Neuronal stem cell (in vitro differentiated cells): ENCODE data around the gene IDUA.

Source experiments
- DNase-seq: peaks from one replicate; pipeline ENCODE4 v3.0.0-alpha.2; 2013; ENCODE audit warnings: low spot score
- H2AFZ ChIP-seq: one replicate; pipeline ENCODE4 v1.6.1; 2013; ENCODE audit warnings: mild to moderate bottlenecking, low read length, inconsistent platforms
- H2AK5ac ChIP-seq: 2 replicates; pipeline ENCODE4 v1.6.1; 2013; ENCODE audit warnings: low read depth, mild to moderate bottlenecking, inconsistent platforms, low read length, moderate library complexity, mixed read lengths
- H2BK120ac ChIP-seq: 2 replicates; pipeline ENCODE4 v1.6.1; 2013; ENCODE audit warnings: low read depth, mild to moderate bottlenecking, inconsistent platforms, low read length, moderate library complexity, mixed read lengths
- H2BK12ac ChIP-seq: one replicate; pipeline ENCODE4 v1.6.1; 2013; ENCODE audit warnings: low read length, inconsistent platforms
- H2BK15ac ChIP-seq: 2 replicates; pipeline ENCODE4 v1.6.1; 2013; ENCODE audit warnings: mild to moderate bottlenecking, low read length, inconsistent platforms, mixed read lengths
- H2BK5ac ChIP-seq: one replicate; pipeline ENCODE4 v1.6.1; 2013; ENCODE audit warnings: inconsistent platforms, mild to moderate bottlenecking, low read length, moderate library complexity
- H3K14ac ChIP-seq: one replicate; pipeline ENCODE4 v1.6.1; 2013; ENCODE audit warnings: low read length, inconsistent platforms
- H3K18ac ChIP-seq: 2 replicates; pipeline ENCODE4 v1.6.1; 2013; ENCODE audit warnings: low read length, inconsistent platforms
- H3K23ac ChIP-seq: 2 replicates; pipeline ENCODE4 v1.6.1; 2013; ENCODE audit warnings: low read depth, mild to moderate bottlenecking, mixed read lengths, low read length, inconsistent platforms; ENCODE audit not compliant: poor library complexity
- H3K27ac ChIP-seq: replicated peaks from 3 replicates; pipeline ENCODE4 v1.5.1; 2013; ENCODE audit warnings: low read length, inconsistent platforms
- H3K27me3 ChIP-seq, 3 experiments: 2 replicates each; pipeline ENCODE4 v1.6.1; 2013; ENCODE audit warnings: low read length in 3 of 3, mild to moderate bottlenecking in 2 of 3, inconsistent platforms in 1 of 3, low read depth in 1 of 3, mixed read lengths in 1 of 3, moderate library complexity in 1 of 3; ENCODE audit not compliant: control insufficient read depth in 3 of 3, insufficient read depth in 3 of 3
- H3K36me3 ChIP-seq, 2 donors: replicated peaks in 1 of 2; 2 replicates each; pipeline ENCODE4 v1.6.1; 2013; ENCODE audit warnings: low read length in 2 of 2; ENCODE audit not compliant: control insufficient read depth in 2 of 2, insufficient read depth in 2 of 2
- H3K4ac ChIP-seq: 2 replicates; pipeline ENCODE4 v1.6.1; 2013; ENCODE audit warnings: inconsistent platforms, mild to moderate bottlenecking, low read length, moderate library complexity
- H3K4me1 ChIP-seq, 2 donors: 1 replicate in 1 of 2; 2 replicates in 1 of 2; pipeline ENCODE4 v1.6.1; 2013; ENCODE audit warnings: low read length in 2 of 2, low read depth in 1 of 2; ENCODE audit not compliant: control insufficient read depth in 2 of 2, insufficient read depth in 1 of 2
- H3K4me2 ChIP-seq: one replicate; pipeline ENCODE4 v1.6.1; 2013; ENCODE audit warnings: mild to moderate bottlenecking, low read length, inconsistent platforms; ENCODE audit not compliant: insufficient read depth, poor library complexity, severe bottlenecking
- H3K4me3 ChIP-seq, 2 donors: 2 replicates each; pipeline ENCODE4 v1.5.1; 2013; ENCODE audit warnings: low read length in 2 of 2, mild to moderate bottlenecking in 2 of 2, inconsistent platforms in 1 of 2, moderate library complexity in 1 of 2
- H3K79me1 ChIP-seq: one replicate; pipeline ENCODE4 v1.6.1; 2013; ENCODE audit warnings: low read depth, mild to moderate bottlenecking, inconsistent platforms, low read length, moderate library complexity
- H3K9ac ChIP-seq: one replicate; pipeline ENCODE4 v1.6.1; 2013; ENCODE audit warnings: mild to moderate bottlenecking, low read depth, low read length, inconsistent platforms; ENCODE audit not compliant: poor library complexity
- H3K9me3 ChIP-seq, 2 donors: replicated peaks in 1 of 2; 2 replicates each; pipeline versions ENCODE3 to v1.6.1; 2013; ENCODE audit warnings: low read length in 2 of 2, mild to moderate bottlenecking in 2 of 2, inconsistent platforms in 1 of 2, low read depth in 1 of 2, mixed read lengths in 1 of 2, moderate library complexity in 1 of 2; ENCODE audit not compliant: control insufficient read depth in 2 of 2, insufficient read depth in 1 of 2
- H4K8ac ChIP-seq: one replicate; pipeline ENCODE4 v1.6.1; 2013; ENCODE audit warnings: low read depth, mild to moderate bottlenecking, inconsistent platforms, low read length, moderate library complexity
- H4K91ac ChIP-seq: one replicate; pipeline ENCODE4 v1.6.1; 2013; ENCODE audit warnings: low read length, low read depth, mild to moderate bottlenecking, inconsistent platforms; ENCODE audit not compliant: poor library complexity
- WGBS, 2 donors: extraction: QIAGEN DNeasy Blood & Tissue Kit; methylation state at CpG; one replicate each; pipeline ENCODE4 v1.1.7; 2013; ENCODE audit warnings: missing lambda C conversion rate in 2 of 2, mixed read lengths in 1 of 2; ENCODE audit not compliant: insufficient read length in 2 of 2, insufficient replicate concordance in 1 of 2; ENCODE audit errors: extremely low coverage in 2 of 2; 5-methylcytosine and 5-hydroxymethylcytosine counted together

Gene IDUA

GRCh38 chr4:1009542-1010394 lies 22.9 kb downstream of the IDUA start:
- Histone ChIP-seq H4K8ac (peak overlapping the region; percentile 76), H3K4me1 (peaks cover 26 to 28% of the 10 kb centered on the region in 2 donors), H3K4ac (no peak overlapping the region), H2BK12ac (peak overlapping the region; percentile 1), H3K14ac (no peak overlapping the region), H3K23ac (peak overlapping the region; percentile 96), H3K4me2 (peak overlapping the region; percentile 92), H2BK5ac (peak overlapping the region; percentile 43), H3K79me1 (peaks cover 5% of the 10 kb centered on the region), H2BK120ac (no peak overlapping the region), H3K27me3 (peaks cover 13 to 54% (median 47%) of the 10 kb centered on the region in 3 experiments), H3K9ac (peak overlapping the region; percentile 77), H2AFZ (peak overlapping the region; percentile 95), H2BK15ac (peak overlapping the region; percentile 6), H3K27ac (no peak overlapping the region), H3K9me3 (peaks cover 0 to 4% of the 10 kb centered on the region in 2 donors), H4K91ac (no peak overlapping the region), H2AK5ac (peak overlapping the region; percentile 59), H3K36me3 (peaks cover 7 to 14% of the 10 kb centered on the region in 2 donors), H3K4me3 (peak overlapping the region; percentile 46 to 78), H3K18ac (peak overlapping the region; percentile 70)
- no peak for DNase-seq
- WGBS, 2 donors, result no CpG with 5 or more reads among the region's 109 CpGs

- H3K4me2 ChIP-seq, result peak overlapping the region; percentile 92
- peak overlapping the region; percentile 6 for H2BK15ac ChIP-seq
- H3K18ac ChIP-seq, result peak overlapping the region; percentile 22
- no peak for DNase-seq
- peak overlapping the region; percentile 45 to 78 for H3K4me3 ChIP-seq
- H3K36me3 ChIP-seq, result peaks cover 7 to 16% of the 10 kb centered on the region in 2 donors
- H2BK12ac ChIP-seq, result peak overlapping the region; percentile 1
- peak overlapping the region; percentile 77 for H3K9ac ChIP-seq
- no peak overlapping the region for H3K23ac ChIP-seq
- H3K27ac ChIP-seq, result no peak overlapping the region
- peak overlapping the region; percentile 43 for H2BK5ac ChIP-seq
- peaks cover 0 to 2% of the 10 kb centered on the region in 2 donors for H3K9me3 ChIP-seq
- no peak overlapping the region for H4K91ac ChIP-seq
- peak overlapping the region; percentile 59 for H2AK5ac ChIP-seq
- WGBS, 2 donors, result no CpG with 5 or more reads among the region's 36 CpGs
- H4K8ac ChIP-seq, result peak overlapping the region; percentile 76
- H3K27me3 ChIP-seq, result peaks cover 13 to 46% (median 40%) of the 10 kb centered on the region in 3 experiments
- H3K14ac ChIP-seq, result no peak overlapping the region
- H2AFZ ChIP-seq, result peak overlapping the region; percentile 93
- H2BK120ac ChIP-seq, result no peak overlapping the region
- H3K79me1 ChIP-seq, result peaks cover 11% of the 10 kb centered on the region
- peaks cover 33 to 35% of the 10 kb centered on the region in 2 donors for H3K4me1 ChIP-seq
- H3K4ac ChIP-seq, result no peak overlapping the region
Measured at GRCh38 chr4:1010395-1011021, 23.7 kb downstream of the IDUA start.

- Histone ChIP-seq H3K4me2 (peak within 1 kb of the TSS; percentile 89), H3K27ac (no peak within 1 kb of the TSS), H3K14ac (peak within 1 kb of the TSS; percentile 21), H2AK5ac (peak within 1 kb of the TSS; percentile 99), H4K8ac (no peak within 1 kb of the TSS), H3K9ac (peak within 1 kb of the TSS; percentile 60), H3K9me3 (no peaks in the 10 kb centered on the region), H2AFZ (peak within 1 kb of the TSS; percentile 93), H2BK15ac (peak within 1 kb of the TSS; percentile 78), H3K79me1 (peaks cover 15% of the 10 kb centered on the region), H3K18ac (peak within 1 kb of the TSS; percentile 89), H2BK5ac (peak within 1 kb of the TSS; percentile 43), H2BK120ac (no peak within 1 kb of the TSS), H2BK12ac (no peak within 1 kb of the TSS), H3K4ac (no peak within 1 kb of the TSS), H3K36me3 (peaks cover 7 to 20% of the 10 kb centered on the region in 2 donors), H3K4me3 (peak within 1 kb of the TSS; percentile 55 to 80), H4K91ac (no peak within 1 kb of the TSS), H3K4me1 (peaks cover 38 to 39% of the 10 kb centered on the region in 2 donors), H3K23ac (peak within 1 kb of the TSS; percentile 85), H3K27me3 (peaks cover 13 to 44% (median 38%) of the 10 kb centered on the region in 3 experiments)
- peak; percentile 88 for DNase-seq
- WGBS, 2 donors, result no CpG with 5 or more reads among the region's 89 CpGs
Measured at GRCh38 chr4:1011022-1011665, 24.3 kb downstream of the IDUA start, which contains the start of gene FGFRL1. Gene FGFRL1 (plus strand): TSS chr4:1011626. CDS start chr4:1012486, 860 bp downstream.
